HT-29 (cell line): ENCODE data around the gene PRM2. TPM values are rescaled to one million over a fixed set of nuclear protein-coding genes. Genes with fewer than 3 reads are reported as not detected.

Experiments
- DNase-seq: peaks from one replicate; pipeline ENCODE4 v3.0.0-alpha.2; 2015; ENCODE audit warnings: low spot score
- small RNA-seq: library from RNA; depleted of rRNA; stranded (forward); fragments of <200 nt; gene quantifications from one replicate; pipeline ENCODE3, GENCODE V24; 2014
- total RNA-seq: library from RNA; depleted of rRNA; stranded (reverse); fragments of >200 nt; shearing (Covaris generic); gene quantifications from 2 replicates; pipeline ENCODE4 v1.2.3, GENCODE V29; 2014; rRNA removed

Gene PRM2
- total RNA-seq, 1 experiment from 2014 or later, result not detected

DNA sequence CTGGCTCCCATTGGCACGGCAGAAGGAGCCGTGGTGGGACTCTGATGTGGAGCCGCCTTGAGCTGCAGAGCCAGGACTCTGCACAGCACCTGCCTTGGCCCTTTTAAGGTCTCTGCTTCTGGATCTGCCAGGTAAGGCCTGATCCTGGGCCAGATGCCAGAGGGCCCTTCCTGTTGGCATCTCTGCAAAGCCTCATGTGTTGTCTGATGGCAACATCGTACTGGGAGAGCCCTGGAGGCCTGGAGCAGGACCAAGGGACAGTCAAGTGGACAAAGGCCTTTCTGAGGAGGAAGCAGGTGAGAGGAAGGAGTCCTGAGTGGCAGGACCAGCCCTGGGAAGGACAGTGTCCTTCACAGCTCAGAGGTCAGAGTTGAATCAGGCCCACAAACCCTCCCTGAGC lies 46.4 kb downstream of the PRM2 start:
- DNase-seq, result no peak

DNA sequence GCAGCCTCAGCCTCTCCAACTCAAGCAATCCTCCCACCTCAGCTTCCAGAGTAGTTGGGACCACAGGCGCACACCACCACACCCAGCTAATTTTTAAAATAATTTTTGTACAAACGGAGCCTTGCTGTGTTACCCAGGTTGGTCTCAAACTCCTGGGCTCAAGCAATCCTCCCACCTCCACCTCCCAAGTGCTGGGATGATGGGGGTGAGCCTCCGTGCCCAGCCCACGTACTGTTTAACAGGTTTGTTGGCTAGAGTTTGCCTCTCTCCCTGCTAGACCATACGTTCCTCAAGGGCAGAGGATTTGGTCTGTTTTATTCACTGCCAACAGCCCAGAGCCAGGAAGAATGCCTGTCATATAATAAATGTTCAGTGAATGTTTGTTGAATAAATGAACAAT lies 46.8 kb downstream of the PRM2 start:
- DNase-seq, result no peak

DNA sequence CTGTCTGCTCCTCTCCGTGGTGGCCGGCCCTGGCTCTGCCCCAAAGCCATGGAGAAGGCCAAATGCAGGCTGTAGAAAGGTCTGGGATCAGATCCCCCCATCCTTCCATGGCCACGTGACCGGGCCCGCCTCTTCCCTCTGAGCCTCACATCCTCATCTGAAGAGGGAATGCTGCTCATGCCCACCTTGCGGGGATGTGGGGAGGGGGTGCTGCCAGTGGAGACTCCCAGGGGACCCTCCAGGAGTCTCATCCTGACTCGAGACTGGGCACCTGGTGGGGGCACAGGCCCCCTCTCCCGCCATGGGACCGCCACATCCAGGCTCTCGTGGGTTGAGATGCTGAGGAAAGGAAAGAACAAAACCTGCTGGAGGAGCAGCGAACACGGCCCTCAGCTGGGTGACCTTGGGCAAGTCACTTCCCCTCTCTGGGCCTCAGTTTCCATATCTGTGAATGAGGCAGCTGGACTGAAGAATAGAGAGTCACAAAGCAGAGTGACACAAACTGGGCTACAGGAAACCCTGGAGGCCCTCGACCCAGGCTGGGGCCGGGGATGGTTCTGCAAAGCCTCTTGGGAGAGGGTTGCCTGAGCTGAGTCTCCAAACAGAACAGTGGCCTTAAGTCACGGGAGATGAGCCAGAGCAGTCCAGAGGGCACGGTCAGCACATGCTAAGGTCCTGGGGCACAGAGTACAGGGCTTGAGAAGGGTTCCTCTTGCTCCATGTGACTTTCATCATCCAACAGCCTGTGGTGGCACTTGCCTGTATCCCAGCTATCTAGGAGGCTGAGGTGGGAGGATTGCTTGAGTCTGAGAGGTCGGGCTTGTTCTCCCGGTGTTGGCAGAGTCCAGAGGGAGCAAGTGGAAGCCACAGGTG lies 50.4 kb downstream of the PRM2 start:
- no peak for DNase-seq

Small RNA genes within 50 kb of the gene (small RNA-seq; reads per million reads assigned to genes)
- gene MIR548H2, result not detected
- gene RF00019, result not detected
- not detected for gene RF00554

Other genes with a start within 250 kb of the PRM2 start
- gene SOCS1, start 20.3 kb downstream of the PRM2 start, total RNA-seq, result 1.2 and 1.3 TPM in 2 replicates
- not detected in 2 replicates for gene TNP2, start 7.2 kb downstream of the PRM2 start, total RNA-seq
- not detected in 2 replicates for gene PRM3, start 2.9 kb downstream of the PRM2 start, total RNA-seq
- gene PRM1, start 4.8 kb upstream of the PRM2 start, total RNA-seq, result not detected in 2 replicates
- gene RMI2, start 69.0 kb upstream of the PRM2 start, total RNA-seq, result 15.8 and 20.9 TPM in 2 replicates